Stimulated activated CD4-positive, alpha-beta T cell treated with anti-CD3 and anti-CD28 coated beads, Interleukin-4, amount 100 ng/mL, for 4 hours (primary cell): ENCODE measurements around the gene LPP.

ENCODE experiments used
- DNase-seq, 2 experiments: peaks; one replicate each; pipeline ENCODE4 v3.0.0-alpha.2; 2020

Gene LPP

GRCh38 chr3:188861842-188862744 is 708.1 kb downstream of the LPP start:
- DNase-seq, result no peak

- DNase-seq, result no peak
These were observed 710.0 kb downstream of the LPP start for GRCh38 chr3:188863999-188864406.

- DNase-seq, result no peak
These were observed 713.8 kb downstream of the LPP start for GRCh38 chr3:188867691-188868265.

GRCh38 chr3:188868803-188869202 is 714.8 kb downstream of the LPP start:
- no peak for DNase-seq

GRCh38 chr3:188869628-188870027 is 715.7 kb downstream of the LPP start:
- DNase-seq, result no peak

GRCh38 chr3:188870431-188870830 is 716.5 kb downstream of the LPP start:
- no peak for DNase-seq

GRCh38 chr3:188874576-188874975 is 720.6 kb downstream of the LPP start:
- DNase-seq, result no peak

- no peak for DNase-seq
These were observed 721.5 kb downstream of the LPP start for GRCh38 chr3:188875413-188875812.

GRCh38 chr3:188876370-188876769 is 722.4 kb downstream of the LPP start:
- no peak for DNase-seq

- DNase-seq, result no peak
These were observed 723.4 kb downstream of the LPP start for GRCh38 chr3:188877381-188877780.

GRCh38 chr3:188878076-188878475 is 724.1 kb downstream of the LPP start:
- DNase-seq, result no peak

- DNase-seq, result no peak
These were observed 728.1 kb downstream of the LPP start for GRCh38 chr3:188881954-188882641.

- DNase-seq, result no peak
These were observed 730.5 kb downstream of the LPP start for GRCh38 chr3:188884299-188885043.

GRCh38 chr3:188888321-188889053 is 734.5 kb downstream of the LPP start:
- no peak for DNase-seq

GRCh38 chr3:188889054-188889491 is 735.1 kb downstream of the LPP start:
- DNase-seq, result no peak

- DNase-seq, result no peak
These were observed 736.8 kb downstream of the LPP start for GRCh38 chr3:188890572-188891270.

GRCh38 chr3:188899881-188900280 is 745.9 kb downstream of the LPP start:
- DNase-seq, result no peak

- DNase-seq, result no peak
These were observed 746.5 kb downstream of the LPP start for GRCh38 chr3:188900421-188900951.

- no peak for DNase-seq
These were observed 747.2 kb downstream of the LPP start for GRCh38 chr3:188901126-188901525.

GRCh38 chr3:188901671-188902287 is 747.8 kb downstream of the LPP start:
- DNase-seq, result no peak

- no peak for DNase-seq
These were observed 750.7 kb downstream of the LPP start for GRCh38 chr3:188904670-188905069.
